H9 (cell line): ENCODE data around the gene CEP112. TPM values are rescaled to one million over a fixed set of nuclear protein-coding genes. Genes with fewer than 3 reads are reported as not detected.

Experiments used
- DNase-seq: peaks from one replicate; pipeline ENCODE4 v3.0.0-alpha.2; 2017
- H2AFZ ChIP-seq: one replicate; pipeline ENCODE4 v1.6.1; 2013; ENCODE audit warnings: mild to moderate bottlenecking, low read length, control low read depth, moderate library complexity
- H2AK5ac ChIP-seq: 2 replicates; pipeline ENCODE4 v1.6.1; 2013; ENCODE audit warnings: low read length, control low read depth, mixed read lengths; ENCODE audit not compliant: insufficient read length
- H2BK120ac ChIP-seq: one replicate; pipeline ENCODE4 v1.6.1; 2013; ENCODE audit warnings: low read depth, mild to moderate bottlenecking, low read length, control low read depth, inconsistent platforms; ENCODE audit not compliant: poor library complexity, severe bottlenecking
- H2BK12ac ChIP-seq: 2 replicates; pipeline ENCODE4 v1.6.1; 2013; ENCODE audit warnings: low read length, control low read depth, mixed read lengths, low read depth; ENCODE audit not compliant: insufficient read length
- H2BK15ac ChIP-seq: 2 replicates; pipeline ENCODE4 v1.6.1; 2013; ENCODE audit warnings: low read depth, low read length, control low read depth
- H2BK20ac ChIP-seq: one replicate; pipeline ENCODE4 v1.6.1; 2013; ENCODE audit warnings: low read depth, mild to moderate bottlenecking, low read length, control low read depth, inconsistent platforms; ENCODE audit not compliant: poor library complexity, severe bottlenecking
- H2BK5ac ChIP-seq: 2 replicates; pipeline ENCODE4 v1.6.1; 2013; ENCODE audit warnings: low read length, control low read depth, mixed read lengths; ENCODE audit not compliant: insufficient read length
- H3K14ac ChIP-seq: 2 replicates; pipeline ENCODE4 v1.6.1; 2013; ENCODE audit warnings: low read length, control low read depth; ENCODE audit not compliant: insufficient read depth
- H3K18ac ChIP-seq: 2 replicates; pipeline ENCODE4 v1.6.1; 2013; ENCODE audit warnings: low read depth, mild to moderate bottlenecking, mixed read lengths, low read length, control low read depth; ENCODE audit not compliant: insufficient read length
- H3K23ac ChIP-seq: 2 replicates; pipeline ENCODE4 v1.6.1; 2013; ENCODE audit warnings: low read length, control low read depth, mixed read lengths, low read depth; ENCODE audit not compliant: insufficient read length
- H3K23me2 ChIP-seq: 2 replicates; pipeline ENCODE4 v1.6.1; 2013; ENCODE audit warnings: low read depth, mild to moderate bottlenecking, mixed read lengths, low read length, control low read depth; ENCODE audit not compliant: insufficient read length, poor library complexity, severe bottlenecking
- H3K27ac ChIP-seq: 2 replicates; pipeline ENCODE4 v1.5.1; 2013; ENCODE audit warnings: low read length, control low read depth, mixed read lengths, low read depth; ENCODE audit not compliant: insufficient read length
- H3K27me3 ChIP-seq: 2 replicates; pipeline ENCODE4 v1.6.1; 2013; ENCODE audit warnings: low read length, control low read depth, inconsistent platforms; ENCODE audit not compliant: insufficient read depth
- H3K4ac ChIP-seq: 2 replicates; pipeline ENCODE4 v1.6.1; 2013; ENCODE audit warnings: low read depth, mild to moderate bottlenecking, control low read depth, inconsistent platforms, low read length, moderate library complexity
- H3K4me1 ChIP-seq: 2 replicates; pipeline ENCODE4 v1.6.1; 2013; ENCODE audit warnings: low read length, control low read depth, inconsistent platforms; ENCODE audit not compliant: insufficient read depth
- H3K4me2 ChIP-seq: 2 replicates; pipeline ENCODE4 v1.6.1; 2013; ENCODE audit warnings: low read length, control low read depth, mixed read lengths; ENCODE audit not compliant: insufficient read length, insufficient read depth
- H3K56ac ChIP-seq: 2 replicates; pipeline ENCODE4 v1.6.1; 2013; ENCODE audit warnings: low read depth, mild to moderate bottlenecking, mixed read lengths, low read length, control low read depth; ENCODE audit not compliant: insufficient read length
- H3K79me1 ChIP-seq: 2 replicates; pipeline ENCODE4 v1.6.1; 2013; ENCODE audit warnings: low read depth, mild to moderate bottlenecking, moderate library complexity, low read length, control low read depth, inconsistent platforms; ENCODE audit not compliant: insufficient read depth, poor library complexity, severe bottlenecking
- H3K79me2 ChIP-seq: 2 replicates; pipeline ENCODE4 v1.6.1; 2013; ENCODE audit warnings: low read length, control low read depth, inconsistent platforms; ENCODE audit not compliant: insufficient read depth
- H3K9ac ChIP-seq: 2 replicates; pipeline ENCODE4 v1.6.1; 2013; ENCODE audit warnings: low read length, control low read depth, mixed read lengths; ENCODE audit not compliant: insufficient read length; ENCODE audit errors: extremely low read depth
- H3K9me3 ChIP-seq: one replicate; pipeline ENCODE4 v1.6.1; 2013; ENCODE audit warnings: low read depth, low read length, inconsistent platforms; ENCODE audit not compliant: control insufficient read depth
- H3T11ph ChIP-seq: one replicate; pipeline ENCODE4 v1.6.1; 2013; ENCODE audit warnings: mild to moderate bottlenecking, low read length, control low read depth, inconsistent platforms
- H4K20me1 ChIP-seq: one replicate; pipeline ENCODE4 v1.6.1; 2013; ENCODE audit not compliant: control insufficient read depth, insufficient read length, insufficient read depth
- H4K5ac ChIP-seq: 2 replicates; pipeline ENCODE4 v1.6.1; 2013; ENCODE audit warnings: low read depth, mild to moderate bottlenecking, mixed read lengths, low read length, control low read depth; ENCODE audit not compliant: insufficient read length
- H4K8ac ChIP-seq: replicated peaks from 2 replicates; pipeline ENCODE4 v1.6.1; 2013; ENCODE audit warnings: low read length, control low read depth, mixed read lengths, low read depth; ENCODE audit not compliant: insufficient read length
- H4K91ac ChIP-seq: 2 replicates; pipeline ENCODE4 v1.6.1; 2013; ENCODE audit warnings: low read depth, mild to moderate bottlenecking, moderate library complexity, mixed read lengths, low read length, control low read depth; ENCODE audit not compliant: insufficient read length
- H3K27ac Mint-ChIP-seq, 3 experiments: 2 replicates in 2 of 3; 3 replicates in 1 of 3; pipeline ENCODE4 v1.8.0; 2020 to 2021; ENCODE audit warnings: mixed read lengths in 3 of 3, mild to moderate bottlenecking in 1 of 3, moderate library complexity in 1 of 3
- H3K27me3 Mint-ChIP-seq: 2 replicates; pipeline ENCODE4 v1.8.0; 2021; ENCODE audit warnings: low read depth, mild to moderate bottlenecking, moderate library complexity, mixed read lengths
- H3K36me3 Mint-ChIP-seq, 3 experiments: 2 replicates in 2 of 3; 3 replicates in 1 of 3; pipeline ENCODE4 v1.8.0; 2020 to 2021; ENCODE audit warnings: low read depth in 3 of 3, mixed read lengths in 3 of 3; ENCODE audit not compliant: insufficient read depth in 1 of 3
- H3K4me1 Mint-ChIP-seq, 2 experiments: 2 replicates each; pipeline ENCODE4 v1.8.0; 2020; ENCODE audit warnings: mixed read lengths in 2 of 2
- H3K4me3 Mint-ChIP-seq, 2 experiments: 2 replicates in 1 of 2; 3 replicates in 1 of 2; pipeline ENCODE4 v1.8.0; 2020 to 2021; ENCODE audit warnings: mild to moderate bottlenecking in 2 of 2, mixed read lengths in 2 of 2, moderate library complexity in 1 of 2
- H3K9me3 Mint-ChIP-seq, 2 experiments: 2 replicates in 1 of 2; 3 replicates in 1 of 2; pipeline ENCODE4 v1.8.0; 2020; ENCODE audit warnings: mild to moderate bottlenecking in 2 of 2, mixed read lengths in 2 of 2, moderate library complexity in 1 of 2
- CTCF ChIP-seq: fragments of 200-600 bp; sonication (generic); conservative IDR thresholded peaks from 3 replicates; pipeline ENCODE4 v1.8.0; 2021; ENCODE audit warnings: antibody characterized with exemption, mild to moderate bottlenecking
- WGBS: extraction: QIAGEN DNeasy Blood & Tissue Kit; methylation state at CpG from one replicate; pipeline ENCODE4 v1.1.7; 2013; ENCODE audit warnings: missing lambda C conversion rate, low lambda C conversion rate, mixed read lengths; ENCODE audit not compliant: insufficient read length; ENCODE audit errors: extremely low coverage; 5-methylcytosine and 5-hydroxymethylcytosine counted together
- total RNA-seq: library from RNA; stranded (reverse); gene quantifications from 2 replicates; pipeline ENCODE4 v1.2.1, GENCODE V29; 2021

Gene CEP112
- total RNA-seq, 1 experiment from 2014 or later = 5.4 TPM

- Histone ChIP-seq H3K18ac (no peak overlapping the region), H3K79me1 (no peaks in the 10 kb centered on the region), H2BK15ac (no peak overlapping the region), H4K20me1 (no peaks in the 10 kb centered on the region), H2BK120ac (no peak overlapping the region), H3K23me2 (no peaks in the 10 kb centered on the region), H3K27me3 (no peaks in the 10 kb centered on the region), H4K5ac (no peak overlapping the region), H3K27ac (no peak overlapping the region), H3K4me2 (no peak overlapping the region), H3K14ac (no peak overlapping the region), H2BK20ac (no peak overlapping the region), H2BK12ac (no peak overlapping the region), H3K79me2 (no peaks in the 10 kb centered on the region), H2AK5ac (no peak overlapping the region), H3K4me1 (no peaks in the 10 kb centered on the region), H2BK5ac (no peak overlapping the region), H3K23ac (no peak overlapping the region), H3K9me3 (no peaks in the 10 kb centered on the region), H3K9ac (no peak overlapping the region), H3K56ac (no peak overlapping the region), H4K91ac (no peak overlapping the region), H3K4ac (no peak overlapping the region), H2AFZ (no peak overlapping the region), H3T11ph (no peak overlapping the region), H4K8ac (no peak overlapping the region)
- DNase-seq = no peak
- no peak overlapping the region for H3K27ac Mint-ChIP-seq
- H3K4me3 Mint-ChIP-seq = no peak overlapping the region
- no CpG with 5 or more reads among the region's 3 CpGs for WGBS
- no peaks in the 10 kb centered on the region for H3K36me3 Mint-ChIP-seq
- TF ChIP-seq CTCF = no peak
- H3K27me3 Mint-ChIP-seq = no peaks in the 10 kb centered on the region
- H3K9me3 Mint-ChIP-seq = no peaks in the 10 kb centered on the region
- H3K4me1 Mint-ChIP-seq = peaks cover 4 to 5% of the 10 kb centered on the region in 2 experiments; a peak in 3 of 4 replicates
These were observed 153.8 kb downstream of the CEP112 start for GRCh38 chr17:66038125-66038524.
